Measurements from ENCODE around the gene KCTD17. TPM values are rescaled to one million over a fixed set of nuclear protein-coding genes. Genes with fewer than 3 reads are reported as not detected.

Gene KCTD17
- total RNA-seq, 1 donor from 2014 or later, result 19.2 TPM

DNA sequence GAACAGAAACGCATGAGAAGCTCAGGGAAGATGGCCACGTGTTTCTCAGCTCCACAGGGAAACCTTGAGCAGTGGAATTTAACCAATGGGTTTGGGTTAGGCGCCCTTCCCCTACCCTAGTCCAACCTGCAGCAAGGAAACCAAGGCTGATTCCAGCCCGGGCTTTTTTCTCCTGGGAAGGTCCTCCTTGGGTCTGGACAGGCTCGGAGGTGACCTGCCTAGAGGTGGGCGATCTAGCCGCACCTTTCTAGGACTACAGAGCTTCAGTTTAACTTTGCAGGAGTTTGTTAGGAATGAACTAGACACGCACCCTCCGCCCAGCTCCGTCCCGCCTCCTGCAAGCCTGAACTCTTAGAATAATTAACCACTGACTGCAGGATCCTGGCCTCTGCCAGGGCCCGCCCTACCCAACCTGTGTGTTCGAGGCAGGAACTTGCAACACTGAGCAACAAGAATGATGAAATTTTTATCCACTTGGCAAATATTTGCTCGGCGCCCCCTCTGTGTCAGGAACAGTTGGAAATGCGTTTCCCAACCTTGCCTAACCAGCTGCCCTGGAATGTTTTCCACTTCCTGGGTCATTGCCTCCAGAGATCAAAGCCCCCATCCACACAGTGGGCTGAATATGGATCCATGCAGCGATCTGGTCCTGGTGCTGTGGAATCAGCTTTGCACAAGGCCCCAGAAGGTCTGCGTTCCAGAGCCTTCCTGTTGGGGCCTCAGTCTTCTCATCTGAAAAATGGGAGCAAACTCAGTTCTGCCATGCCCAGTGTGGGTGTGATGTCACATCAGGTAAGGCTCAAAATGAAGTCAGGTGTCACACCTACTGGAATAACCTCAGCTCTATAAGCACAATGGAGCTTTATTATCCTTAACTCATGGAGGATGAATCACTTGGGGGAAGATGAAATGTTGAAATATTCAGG, 18.7 kb upstream of the KCTD17 start:
- intact Hi-C loops (cut with DNase I), result no loop called here
- H3K4me3 ChIP-seq, result no peak overlapping the region
- peaks cover 15% of the 10 kb centered on the region for H3K4me1 ChIP-seq
- ATAC-seq (peak; percentile 92), DNase-seq (peak; percentile 90)
- TF ChIP-seq CTCF (IDR thresholded peaks at IDR 0.05), result no peak
- no peaks in the 10 kb centered on the region for H3K9me3 ChIP-seq
- peak overlapping the region; percentile 74 for H3K27ac ChIP-seq
- no peaks in the 10 kb centered on the region for H3K27me3 ChIP-seq
- peaks cover 26% of the 10 kb centered on the region for H3K36me3 ChIP-seq

- H3K4me3 ChIP-seq, result no peak overlapping the region
- intact Hi-C loops (cut with DNase I), result no loop called here
- H3K4me1 ChIP-seq, result peaks cover 15% of the 10 kb centered on the region
- no peaks in the 10 kb centered on the region for H3K9me3 ChIP-seq
- TF ChIP-seq CTCF (IDR thresholded peaks at IDR 0.05), result no peak
- ATAC-seq (no peak), DNase-seq (no peak)
- peak overlapping the region; percentile 7 for H3K27ac ChIP-seq
- peaks cover 17% of the 10 kb centered on the region for H3K36me3 ChIP-seq
- no peaks in the 10 kb centered on the region for H3K27me3 ChIP-seq
Measured at GRCh38 chr22:37033605-37034430, 17.7 kb upstream of the KCTD17 start.

GRCh38 chr22:37036655-37037377, 14.7 kb upstream of the KCTD17 start:
- intact Hi-C loops (cut with DNase I), result no loop called here
- no peak for TF ChIP-seq CTCF (IDR thresholded peaks at IDR 0.05)
- H3K27ac ChIP-seq, result no peak overlapping the region

GRCh38 chr22:37037669-37038068, 13.9 kb upstream of the KCTD17 start:
- Histone ChIP-seq H3K9me3 (no peaks in the 10 kb centered on the region), H3K27me3 (no peaks in the 10 kb centered on the region), H3K4me3 (no peak overlapping the region), H3K27ac (no peak overlapping the region), H3K36me3 (no peaks in the 10 kb centered on the region), H3K4me1 (peaks cover 6% of the 10 kb centered on the region)
- ATAC-seq, result no peak
- DNase-seq, result no peak
- intact Hi-C loops (cut with DNase I), result no loop called here
- no peak for TF ChIP-seq CTCF (IDR thresholded peaks at IDR 0.05)

More at GRCh38 chr22:37036655-37037377, 14.7 kb upstream of the KCTD17 start:
- ATAC-seq, result no peak
- DNase-seq, result no peak
- Histone ChIP-seq H3K4me3 (no peak overlapping the region), H3K36me3 (no peaks in the 10 kb centered on the region), H3K4me1 (peaks cover 12% of the 10 kb centered on the region), H3K9me3 (no peaks in the 10 kb centered on the region), H3K27me3 (no peaks in the 10 kb centered on the region)

- Histone ChIP-seq H3K36me3 (no peaks in the 10 kb centered on the region), H3K27ac (no peak overlapping the region), H3K27me3 (no peaks in the 10 kb centered on the region), H3K4me3 (no peak overlapping the region), H3K4me1 (no peaks in the 10 kb centered on the region), H3K9me3 (no peaks in the 10 kb centered on the region)
- DNase-seq (no peak), ATAC-seq (no peak)
- intact Hi-C loops (cut with DNase I), result no loop called here
- TF ChIP-seq CTCF (IDR thresholded peaks at IDR 0.05), result no peak
Measured at GRCh38 chr22:37039466-37039865, 12.1 kb upstream of the KCTD17 start.
